Uterus (tissue), 2 donors: ENCODE measurements around the gene TOR4A.
A peak's percentile ranks its signal among the peaks of the same experiment; 100 is the strongest.

ENCODE experiments used
- CTCF ChIP-seq, 4 experiments: fragments of 200-600 bp in 2 of 4; fragments of 450-650 bp in 2 of 4; sonication (generic) in 2 of 4; IDR thresholded peaks; one replicate each; pipeline ENCODE4 v1.5.1; 2016 to 2019; ENCODE audit warnings: antibody characterized with exemption in 4 of 4, mild to moderate bottlenecking in 2 of 4, moderate library complexity in 1 of 4
- POLR2A ChIP-seq, 2 donors: fragments of 450-650 bp; IDR thresholded peaks; one replicate each; pipeline ENCODE4 v1.6.1; 2016; ENCODE audit warnings: antibody characterized with exemption in 2 of 2, mild to moderate bottlenecking in 1 of 2, moderate library complexity in 1 of 2

- TF ChIP-seq CTCF (IDR thresholded peaks at IDR 0.05) (peak; percentile 95 to 100 (median 97)), POLR2A (IDR thresholded peaks at IDR 0.05) (no peak)
These were observed 41.1 kb upstream of the TOR4A start for GRCh38 chr9:137236238-137236935.
